Measurements from ENCODE around the gene FABP1.

DNA sequence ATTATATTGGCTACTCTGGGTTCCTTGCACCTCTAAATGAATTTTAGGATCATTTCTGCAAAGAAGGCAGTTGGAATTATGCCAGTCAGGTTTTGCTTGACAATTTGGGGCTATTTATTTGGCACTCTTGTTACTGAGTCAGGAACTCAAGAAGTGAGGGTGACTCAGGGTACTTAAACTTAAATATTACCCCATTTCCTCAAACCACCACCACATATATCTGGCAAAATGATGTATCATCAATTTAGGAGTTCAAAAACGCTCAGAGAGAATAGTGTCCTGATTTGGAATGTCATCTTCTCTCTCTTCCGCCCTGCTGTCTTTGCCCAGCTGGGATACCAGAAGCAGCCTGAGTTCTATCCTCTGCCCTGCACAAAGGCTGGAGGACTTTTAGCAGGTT lies 39.9 kb upstream of the FABP1 start:
- TF ChIP-seq, protein P1, sequence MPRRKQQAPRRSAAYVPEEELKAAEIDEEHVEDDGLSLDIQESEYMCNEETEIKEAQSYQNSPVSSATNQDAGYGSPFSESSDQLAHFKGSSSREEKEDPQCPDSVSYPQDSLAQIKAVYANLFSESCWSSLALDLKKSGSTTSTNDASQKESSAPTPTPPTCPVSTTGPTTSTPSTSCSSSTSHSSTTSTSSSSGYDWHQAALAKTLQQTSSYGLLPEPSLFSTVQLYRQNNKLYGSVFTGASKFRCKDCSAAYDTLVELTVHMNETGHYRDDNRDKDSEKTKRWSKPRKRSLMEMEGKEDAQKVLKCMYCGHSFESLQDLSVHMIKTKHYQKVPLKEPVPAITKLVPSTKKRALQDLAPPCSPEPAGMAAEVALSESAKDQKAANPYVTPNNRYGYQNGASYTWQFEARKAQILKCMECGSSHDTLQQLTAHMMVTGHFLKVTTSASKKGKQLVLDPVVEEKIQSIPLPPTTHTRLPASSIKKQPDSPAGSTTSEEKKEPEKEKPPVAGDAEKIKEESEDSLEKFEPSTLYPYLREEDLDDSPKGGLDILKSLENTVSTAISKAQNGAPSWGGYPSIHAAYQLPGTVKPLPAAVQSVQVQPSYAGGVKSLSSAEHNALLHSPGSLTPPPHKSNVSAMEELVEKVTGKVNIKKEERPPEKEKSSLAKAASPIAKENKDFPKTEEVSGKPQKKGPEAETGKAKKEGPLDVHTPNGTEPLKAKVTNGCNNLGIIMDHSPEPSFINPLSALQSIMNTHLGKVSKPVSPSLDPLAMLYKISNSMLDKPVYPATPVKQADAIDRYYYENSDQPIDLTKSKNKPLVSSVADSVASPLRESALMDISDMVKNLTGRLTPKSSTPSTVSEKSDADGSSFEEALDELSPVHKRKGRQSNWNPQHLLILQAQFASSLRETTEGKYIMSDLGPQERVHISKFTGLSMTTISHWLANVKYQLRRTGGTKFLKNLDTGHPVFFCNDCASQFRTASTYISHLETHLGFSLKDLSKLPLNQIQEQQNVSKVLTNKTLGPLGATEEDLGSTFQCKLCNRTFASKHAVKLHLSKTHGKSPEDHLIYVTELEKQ (tag by site-specific recombination; IDR thresholded peaks at IDR 0.05; ENCODE audit: borderline replicate concordance) = no peak
- no peak for TF ChIP-seq ZNF175 (tag by site-specific recombination; IDR thresholded peaks at IDR 0.05)
- TF ChIP-seq TCF7L2 (IDR thresholded peaks at IDR 0.05; ENCODE audit: borderline replicate concordance, low read depth, low read length) = no peak
- no peak for TF ChIP-seq CTCF (tag by site-specific recombination; IDR thresholded peaks at IDR 0.05)
- no peak for TF ChIP-seq KLF16 (tag by site-specific recombination; IDR thresholded peaks at IDR 0.05)
- TF ChIP-seq SALL2 (tag by site-specific recombination; IDR thresholded peaks at IDR 0.05; ENCODE audit: borderline replicate concordance) = no peak
- TF ChIP-seq ZNF488 (tag by site-specific recombination; IDR thresholded peaks at IDR 0.05) = no peak
- no peak for TF ChIP-seq ZNF600 (tag by site-specific recombination; IDR thresholded peaks at IDR 0.05)
- TF ChIP-seq KLF10 (tag by site-specific recombination; IDR thresholded peaks at IDR 0.05) = no peak
- no peak for TF ChIP-seq YY1 (tag by site-specific recombination; IDR thresholded peaks at IDR 0.05)
- TF ChIP-seq ZNF391 (tag by site-specific recombination; IDR thresholded peaks at IDR 0.05; ENCODE audit: borderline replicate concordance, low read depth) = no peak
- no peak for TF ChIP-seq ZNF19 (tag by site-specific recombination; IDR thresholded peaks at IDR 0.05; ENCODE audit: low read depth)
